LNCaP clone FGC (cell line): ENCODE measurements around the gene TMEM81.

Experiments used
- DNase-seq: peaks from one replicate; pipeline ENCODE4 v3.0.0-alpha.2; 2011; ENCODE audit warnings: low read depth
- H3K4me3 ChIP-seq: 2 replicates; pipeline ENCODE4 v1.5.1; 2011; ENCODE audit warnings: mild to moderate bottlenecking, low read depth, low read length, control low read depth
- TF ChIP-seq, protein P1 (sequence below): IDR thresholded peaks from 2 replicates; pipeline ENCODE4 v1.5.1; 2012; ENCODE audit warnings: mild to moderate bottlenecking; ENCODE audit not compliant: control insufficient read depth, insufficient read depth; ENCODE audit errors: extremely low read depth

TMEM81 gene

DNA sequence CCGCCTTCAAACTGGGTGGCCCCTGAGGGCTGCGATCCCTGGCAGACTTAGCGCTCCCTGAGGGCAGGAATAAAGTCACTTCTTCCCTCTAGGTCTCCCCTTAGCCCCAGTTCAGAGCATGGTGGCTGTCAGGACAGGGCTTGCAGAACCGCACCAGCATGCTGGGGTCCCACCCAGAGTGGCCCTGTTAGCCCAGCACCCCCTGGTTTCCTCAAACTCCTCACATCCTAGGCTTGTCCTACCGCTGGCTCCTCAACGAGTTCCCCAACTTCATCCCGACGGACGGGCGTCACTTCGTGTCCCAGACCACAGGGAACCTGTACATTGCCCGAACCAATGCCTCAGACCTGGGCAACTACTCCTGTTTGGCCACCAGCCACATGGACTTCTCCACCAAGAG lies 25.4 kb downstream of the TMEM81 start:
- TF ChIP-seq, protein P1, sequence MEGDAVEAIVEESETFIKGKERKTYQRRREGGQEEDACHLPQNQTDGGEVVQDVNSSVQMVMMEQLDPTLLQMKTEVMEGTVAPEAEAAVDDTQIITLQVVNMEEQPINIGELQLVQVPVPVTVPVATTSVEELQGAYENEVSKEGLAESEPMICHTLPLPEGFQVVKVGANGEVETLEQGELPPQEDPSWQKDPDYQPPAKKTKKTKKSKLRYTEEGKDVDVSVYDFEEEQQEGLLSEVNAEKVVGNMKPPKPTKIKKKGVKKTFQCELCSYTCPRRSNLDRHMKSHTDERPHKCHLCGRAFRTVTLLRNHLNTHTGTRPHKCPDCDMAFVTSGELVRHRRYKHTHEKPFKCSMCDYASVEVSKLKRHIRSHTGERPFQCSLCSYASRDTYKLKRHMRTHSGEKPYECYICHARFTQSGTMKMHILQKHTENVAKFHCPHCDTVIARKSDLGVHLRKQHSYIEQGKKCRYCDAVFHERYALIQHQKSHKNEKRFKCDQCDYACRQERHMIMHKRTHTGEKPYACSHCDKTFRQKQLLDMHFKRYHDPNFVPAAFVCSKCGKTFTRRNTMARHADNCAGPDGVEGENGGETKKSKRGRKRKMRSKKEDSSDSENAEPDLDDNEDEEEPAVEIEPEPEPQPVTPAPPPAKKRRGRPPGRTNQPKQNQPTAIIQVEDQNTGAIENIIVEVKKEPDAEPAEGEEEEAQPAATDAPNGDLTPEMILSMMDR = no peak
- H3K4me3 ChIP-seq = no peak overlapping the region
- DNase-seq = no peak

DNA sequence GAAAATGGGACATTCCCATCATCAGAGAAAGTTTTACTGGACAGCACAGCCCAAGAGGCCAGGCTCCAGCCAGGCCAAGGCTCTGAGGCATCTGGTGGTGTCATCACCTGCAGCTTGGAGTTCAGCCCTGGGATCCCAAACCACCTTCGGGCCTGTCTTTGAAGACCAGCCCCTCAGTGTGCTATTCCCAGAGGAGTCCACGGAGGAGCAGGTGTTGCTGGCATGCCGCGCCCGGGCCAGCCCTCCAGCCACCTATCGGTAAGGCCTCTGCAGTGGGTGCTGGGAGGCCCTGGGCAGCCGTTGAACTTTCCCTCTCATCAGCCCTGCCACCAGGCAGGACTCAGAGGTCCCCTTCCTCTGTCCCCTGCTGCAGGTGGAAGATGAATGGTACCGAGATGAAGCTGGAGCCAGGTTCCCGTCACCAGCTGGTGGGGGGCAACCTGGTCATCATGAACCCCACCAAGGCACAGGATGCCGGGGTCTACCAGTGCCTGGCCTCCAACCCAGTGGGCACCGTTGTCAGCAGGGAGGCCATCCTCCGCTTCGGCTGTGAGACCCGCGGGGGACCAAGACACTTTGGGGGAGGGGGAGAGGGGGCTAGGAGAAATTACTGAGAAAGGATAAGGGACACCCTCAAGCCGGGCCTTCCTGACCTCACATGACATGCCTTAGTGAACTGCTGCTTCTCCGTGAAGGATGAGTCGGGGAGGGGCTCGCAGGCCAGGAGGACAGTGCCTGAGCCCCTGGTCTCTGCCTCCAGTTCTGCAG lies 26.3 kb downstream of the TMEM81 start:
- no peak for DNase-seq
- H3K4me3 ChIP-seq = no peak overlapping the region
- TF ChIP-seq, protein P1 = no peak

DNA sequence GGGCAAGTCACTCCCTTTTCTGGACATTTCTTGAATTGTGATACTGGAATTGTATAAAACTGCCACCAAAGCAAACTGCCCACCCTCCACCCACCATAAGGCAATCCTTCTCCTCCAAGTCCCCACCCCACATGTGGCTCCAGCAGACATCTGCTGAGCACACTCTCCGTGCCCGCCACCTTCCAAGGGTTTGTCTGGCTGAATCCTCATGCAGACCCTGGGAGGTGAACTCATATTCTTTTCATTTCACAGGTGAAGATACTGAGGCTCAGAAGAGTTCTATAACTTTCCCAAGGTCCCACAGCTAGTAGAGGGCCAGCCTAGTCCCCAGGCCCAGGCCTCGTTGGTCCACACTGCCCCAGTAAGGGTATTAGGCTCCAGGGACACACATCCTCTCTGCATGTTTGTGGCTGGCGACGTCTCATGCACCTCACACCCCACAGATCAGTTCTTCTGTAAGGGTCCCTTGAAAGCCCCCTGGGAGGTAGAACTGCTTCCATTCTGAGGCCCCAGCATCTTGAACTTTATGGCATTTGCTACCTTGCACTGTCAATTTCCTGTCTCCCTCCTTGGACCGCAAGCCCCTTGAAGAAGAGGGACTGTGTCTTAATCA lies 27.2 kb downstream of the TMEM81 start:
- no peak overlapping the region for H3K4me3 ChIP-seq
- no peak for DNase-seq
- TF ChIP-seq, protein P1 = no peak

DNA sequence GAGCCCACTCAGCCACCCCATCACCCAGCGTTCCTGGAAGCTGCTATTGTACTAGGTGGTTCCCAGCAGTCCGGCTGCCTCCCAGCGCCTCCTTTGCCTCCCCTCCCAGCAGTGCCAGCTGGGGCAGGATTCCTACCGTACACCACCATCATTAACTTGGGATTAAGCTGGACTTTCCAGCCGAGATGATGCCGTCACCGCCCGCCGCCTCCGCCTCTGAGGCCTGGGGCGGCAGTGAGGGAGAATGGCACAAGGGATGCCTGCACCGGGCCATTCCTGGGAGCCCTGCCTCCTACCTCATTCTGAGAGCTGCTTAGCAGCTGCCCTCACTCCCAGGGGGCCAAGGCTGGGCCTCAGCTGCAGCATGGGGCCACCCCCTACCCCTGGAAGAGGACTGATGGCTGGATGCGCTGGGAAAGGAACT lies 28.1 kb downstream of the TMEM81 start:
- H3K4me3 ChIP-seq = no peak overlapping the region
- DNase-seq = no peak
- TF ChIP-seq, protein P1 = no peak

DNA sequence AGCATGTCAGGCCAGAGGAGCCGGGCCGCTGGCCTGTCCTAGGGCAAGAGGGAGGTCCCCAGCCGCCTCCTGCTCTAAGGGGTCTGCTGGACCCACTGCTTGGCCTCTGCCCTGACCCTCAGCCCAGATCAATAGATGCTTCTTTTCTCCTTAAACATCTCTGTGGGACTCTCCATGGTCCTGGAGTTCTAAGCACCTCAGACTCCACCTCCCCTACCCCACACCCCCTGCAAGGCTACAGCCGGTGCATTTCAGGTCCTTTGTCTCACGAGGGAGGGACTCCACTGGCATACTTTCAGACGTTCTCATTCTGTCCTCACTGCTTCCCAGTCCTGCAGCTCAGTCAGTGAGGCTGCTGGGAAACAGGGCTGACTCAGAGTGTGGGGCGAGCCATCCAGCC lies 30.2 kb downstream of the TMEM81 start:
- DNase-seq = no peak

DNA sequence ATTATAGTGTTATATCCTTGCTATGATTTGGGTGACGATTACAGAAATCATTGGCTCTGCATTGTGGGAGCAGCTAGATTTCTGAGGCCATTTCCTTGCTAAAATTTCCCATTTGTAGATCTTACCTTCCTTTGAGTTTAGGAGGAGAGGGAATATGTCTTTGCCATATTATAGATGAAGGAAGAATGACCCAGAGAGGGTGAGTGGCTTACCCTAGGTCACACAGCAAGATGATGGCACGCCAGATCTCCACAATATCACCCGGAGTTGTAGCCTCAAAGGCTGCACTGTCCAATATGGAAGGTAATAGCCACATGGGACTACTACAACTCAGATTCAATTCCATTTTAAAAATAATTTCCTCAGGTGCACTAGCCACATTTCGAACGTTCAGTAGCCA lies 31.0 kb downstream of the TMEM81 start:
- DNase-seq = no peak
- no peak overlapping the region for H3K4me3 ChIP-seq
- TF ChIP-seq, protein P1 = no peak

More for the DNA sequence above, 30.2 kb downstream of the TMEM81 start:
- no peak overlapping the region for H3K4me3 ChIP-seq
- TF ChIP-seq, protein P1 = no peak

DNA sequence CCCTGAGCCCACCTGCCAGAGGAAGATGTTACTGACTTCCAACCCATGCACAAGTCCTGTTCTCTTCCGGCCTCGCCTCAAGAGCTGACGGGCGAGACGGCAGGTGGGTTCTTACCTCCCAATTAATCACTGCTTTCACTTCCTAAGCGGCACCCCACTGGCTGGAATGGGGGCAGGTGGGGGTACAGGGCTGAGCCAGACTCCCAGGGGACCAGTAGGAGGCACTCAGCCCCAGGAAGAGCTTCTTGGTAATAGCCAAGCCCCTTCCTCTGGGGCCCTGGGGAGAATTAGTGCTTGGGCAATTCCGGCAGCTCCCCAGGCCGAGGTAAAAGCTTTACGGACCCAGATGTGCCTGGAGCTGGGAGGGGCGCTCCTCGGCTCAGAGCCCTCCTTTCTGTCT lies 31.6 kb downstream of the TMEM81 start:
- TF ChIP-seq, protein P1 = no peak
- no peak for DNase-seq
- H3K4me3 ChIP-seq = no peak overlapping the region
